ENCODE results near the gene SLC30A10. TPM values are rescaled to one million over a fixed set of nuclear protein-coding genes. Genes with fewer than 3 reads are reported as not detected.

The SLC30A10 gene
- not detected for total RNA-seq
- not detected for polyA plus RNA-seq
- long read RNA-seq, donor 1: 0 reads
- long read RNA-seq, donor 2: 0 reads
- long read RNA-seq, donor 3: 0 reads
- long read RNA-seq, donor 4: 0 reads
- long read RNA-seq, donor 5: 0 reads

GRCh38 chr1:219927956-219928790 is at the start of gene SLC30A10:
SLC30A10 (minus strand) TSS chr1:219928557; CDS start chr1:219928440, 117 bp downstream.
- H3K27ac ChIP-seq (ENCODE audit: low read depth in 1 of 2, low read length in 1 of 2): no peak within 1 kb of the TSS
- peaks cover 0 to 4% (median 0%) of the 10 kb centered on the region in 4 donors for H3K9me3 ChIP-seq (ENCODE audit: control insufficient read depth in 4 of 4, insufficient read depth in 3 of 4, low read length in 3 of 4)
- DNase-seq (peak; percentile 3 to 56 (median 24)), ATAC-seq (ENCODE audit: insufficient read depth, low FRiP score) (no peak)
- H3K36me3 ChIP-seq (ENCODE audit: control insufficient read depth in 4 of 4, insufficient read depth in 4 of 4, low read length in 4 of 4): no peaks in the 10 kb centered on the region
- TF ChIP-seq, protein P1, sequence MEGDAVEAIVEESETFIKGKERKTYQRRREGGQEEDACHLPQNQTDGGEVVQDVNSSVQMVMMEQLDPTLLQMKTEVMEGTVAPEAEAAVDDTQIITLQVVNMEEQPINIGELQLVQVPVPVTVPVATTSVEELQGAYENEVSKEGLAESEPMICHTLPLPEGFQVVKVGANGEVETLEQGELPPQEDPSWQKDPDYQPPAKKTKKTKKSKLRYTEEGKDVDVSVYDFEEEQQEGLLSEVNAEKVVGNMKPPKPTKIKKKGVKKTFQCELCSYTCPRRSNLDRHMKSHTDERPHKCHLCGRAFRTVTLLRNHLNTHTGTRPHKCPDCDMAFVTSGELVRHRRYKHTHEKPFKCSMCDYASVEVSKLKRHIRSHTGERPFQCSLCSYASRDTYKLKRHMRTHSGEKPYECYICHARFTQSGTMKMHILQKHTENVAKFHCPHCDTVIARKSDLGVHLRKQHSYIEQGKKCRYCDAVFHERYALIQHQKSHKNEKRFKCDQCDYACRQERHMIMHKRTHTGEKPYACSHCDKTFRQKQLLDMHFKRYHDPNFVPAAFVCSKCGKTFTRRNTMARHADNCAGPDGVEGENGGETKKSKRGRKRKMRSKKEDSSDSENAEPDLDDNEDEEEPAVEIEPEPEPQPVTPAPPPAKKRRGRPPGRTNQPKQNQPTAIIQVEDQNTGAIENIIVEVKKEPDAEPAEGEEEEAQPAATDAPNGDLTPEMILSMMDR (IDR thresholded peaks at IDR 0.05; ENCODE audit: control extremely low read depth, extremely low read depth): no peak
- 0 to 2% methylated on average over 86 to 91 of the region's 91 CpGs for WGBS, 2 donors
- H3K4me3 ChIP-seq: peak within 1 kb of the TSS; percentile 28
- H3K9ac ChIP-seq (ENCODE audit: insufficient read depth in 1 of 2, low read length in 2 of 2): no peak within 1 kb of the TSS
- H3K27me3 ChIP-seq (ENCODE audit: control insufficient read depth in 3 of 3, insufficient read depth in 3 of 3, low read length in 2 of 3): peaks cover 3 to 27% (median 16%) of the 10 kb centered on the region in 3 donors
- peaks cover 0 to 13% (median 0%) of the 10 kb centered on the region in 5 donors for H3K4me1 ChIP-seq (ENCODE audit: control insufficient read depth in 5 of 5, insufficient read depth in 5 of 5, low read length in 5 of 5)

DNA sequence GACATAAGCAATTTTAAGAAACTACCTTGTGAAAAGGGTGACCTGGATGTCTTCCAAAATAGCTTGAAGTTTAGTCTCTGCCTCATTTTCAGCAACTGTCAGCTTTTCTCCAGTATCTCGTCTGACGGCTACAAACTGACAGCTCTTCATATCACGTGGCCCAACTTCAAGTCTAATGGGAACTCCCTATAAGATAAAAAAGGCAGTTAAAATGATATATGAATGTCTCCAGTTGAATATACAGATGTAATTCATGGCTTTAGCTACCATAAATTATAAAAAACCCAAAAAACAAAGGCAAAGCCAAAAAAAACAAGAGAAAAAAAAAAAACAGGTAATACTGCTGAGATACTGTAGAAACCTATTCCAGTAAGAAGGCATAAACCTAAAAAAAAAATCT is 44.9 kb upstream of the SLC30A10 start:
- no peak for DNase-seq
- Histone ChIP-seq H3K9ac (ENCODE audit: insufficient read depth in 1 of 2, low read length in 2 of 2) (no peak overlapping the region), H3K36me3 (ENCODE audit: control insufficient read depth in 4 of 4, insufficient read depth in 4 of 4, low read length in 4 of 4) (peaks cover 0 to 31% (median 14%) of the 10 kb centered on the region in 4 donors), H3K27ac (ENCODE audit: low read depth in 1 of 2, low read length in 1 of 2) (no peak overlapping the region), H3K27me3 (ENCODE audit: control insufficient read depth in 3 of 3, insufficient read depth in 3 of 3, low read length in 2 of 3) (no peaks in the 10 kb centered on the region), H3K4me3 (no peak overlapping the region), H3K9me3 (ENCODE audit: control insufficient read depth in 4 of 4, insufficient read depth in 3 of 4, low read length in 3 of 4) (peaks cover 0 to 2% (median 0%) of the 10 kb centered on the region in 4 donors), H3K4me1 (ENCODE audit: control insufficient read depth in 5 of 5, insufficient read depth in 5 of 5, low read length in 5 of 5) (no peaks in the 10 kb centered on the region)
- 92 to 99% methylated on average over 3 of the region's 3 CpGs for WGBS, 2 donors
- ATAC-seq (ENCODE audit: insufficient read depth, low FRiP score): no peak
- TF ChIP-seq, protein P1 (IDR thresholded peaks at IDR 0.05; ENCODE audit: control extremely low read depth, extremely low read depth): no peak

DNA sequence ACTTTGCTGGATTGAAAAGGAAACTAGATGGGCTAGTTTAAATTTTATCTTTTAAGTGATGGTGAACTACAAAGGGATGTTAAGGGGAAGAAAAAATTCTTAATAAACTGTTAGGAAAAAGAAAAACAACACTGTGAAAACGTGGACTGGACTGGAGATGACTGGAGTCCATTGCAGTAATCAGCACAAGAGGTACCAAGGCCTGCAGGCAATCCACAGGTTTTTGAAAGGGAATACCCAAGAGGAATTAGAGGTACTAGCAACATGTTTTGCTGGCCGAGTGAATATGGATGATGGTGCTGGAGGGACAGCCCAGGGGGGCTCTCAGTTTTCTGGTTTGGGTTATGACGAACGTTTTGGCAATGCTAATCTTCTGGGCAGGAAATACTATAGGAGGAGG is 39.0 kb upstream of the SLC30A10 start:
- Histone ChIP-seq H3K9ac (ENCODE audit: insufficient read depth in 1 of 2, low read length in 2 of 2) (no peak overlapping the region), H3K27me3 (ENCODE audit: control insufficient read depth in 3 of 3, insufficient read depth in 3 of 3, low read length in 2 of 3) (no peaks in the 10 kb centered on the region), H3K4me1 (ENCODE audit: control insufficient read depth in 5 of 5, insufficient read depth in 5 of 5, low read length in 5 of 5) (no peaks in the 10 kb centered on the region), H3K9me3 (ENCODE audit: control insufficient read depth in 4 of 4, insufficient read depth in 3 of 4, low read length in 3 of 4) (no peaks in the 10 kb centered on the region), H3K27ac (ENCODE audit: low read depth in 1 of 2, low read length in 1 of 2) (no peak overlapping the region), H3K36me3 (ENCODE audit: control insufficient read depth in 4 of 4, insufficient read depth in 4 of 4, low read length in 4 of 4) (peaks cover 0 to 28% (median 6%) of the 10 kb centered on the region in 4 donors), H3K4me3 (no peak overlapping the region)
- ATAC-seq (ENCODE audit: insufficient read depth, low FRiP score): no peak
- no peak for DNase-seq
- TF ChIP-seq, protein P1 (IDR thresholded peaks at IDR 0.05; ENCODE audit: control extremely low read depth, extremely low read depth): no peak
- WGBS, 2 donors: 86 to 92% methylated on average over 4 of the region's 4 CpGs
